H1 (cell line): ENCODE results near the gene CXXC5. TPM values are rescaled to one million over a fixed set of nuclear protein-coding genes. Genes with fewer than 3 reads are reported as not detected.
A peak's percentile ranks its signal among the peaks of the same experiment; 100 is the strongest.

Source experiments
- CTCF ChIA-PET: fragments of 300-600 bp; sonication (Branson Sonifier 250); formaldehyde crosslinking; loops from one replicate; lab custom pipeline; 2021; ENCODE audit not compliant: partially characterized antibody; lab: Charles Lee
- POLR2A ChIA-PET: fragments of 300-600 bp; sonication (Branson Sonifier 250); formaldehyde crosslinking; loops from one replicate; lab custom pipeline; 2021; ENCODE audit warnings: inconsistent platforms; ENCODE audit not compliant: partially characterized antibody; lab: Charles Lee
- DNase-seq, 2 experiments: peaks; one replicate each; pipeline versions ENCODE4 v3.0.0 to v3.0.0-alpha.2; 2010 to 2022; ENCODE audit warnings: low spot score in 2 of 2, low read depth in 1 of 2, mixed read lengths in 1 of 2
- FAIRE-seq: peaks from 2 replicates; lab custom pipeline; 2011; peaks lifted over from hg19 to GRCh38; lab: Jason Lieb, UNC
- H2AFZ ChIP-seq: 2 replicates; pipeline ENCODE4 v1.8.1; 2012; ENCODE audit warnings: low read length, inconsistent platforms
- H2AK5ac ChIP-seq: 2 replicates; pipeline ENCODE4 v1.6.1; 2013; ENCODE audit warnings: low read depth, low read length
- H2BK120ac ChIP-seq: replicated peaks from 2 replicates; pipeline ENCODE3; 2013; ENCODE audit warnings: low read depth, low read length, inconsistent platforms
- H2BK12ac ChIP-seq: 2 replicates; pipeline ENCODE4 v1.6.1; 2013; ENCODE audit warnings: low read depth, low read length
- H2BK15ac ChIP-seq: 2 replicates; pipeline ENCODE4 v1.6.1; 2013; ENCODE audit warnings: low read length
- H2BK20ac ChIP-seq: 2 replicates; pipeline ENCODE4 v1.6.1; 2013; ENCODE audit warnings: low read length
- H2BK5ac ChIP-seq: 2 replicates; pipeline ENCODE4 v1.6.1; 2013; ENCODE audit warnings: low read depth, low read length
- H3K14ac ChIP-seq: 2 replicates; pipeline ENCODE4 v1.6.1; 2013; ENCODE audit warnings: inconsistent platforms; ENCODE audit not compliant: insufficient read length
- H3K18ac ChIP-seq: 2 replicates; pipeline ENCODE4 v1.6.1; 2013; ENCODE audit warnings: low read length; ENCODE audit errors: extremely low read depth
- H3K23ac ChIP-seq: 2 replicates; pipeline ENCODE4 v1.6.1; 2013; ENCODE audit warnings: inconsistent platforms; ENCODE audit not compliant: insufficient read length
- H3K23me2 ChIP-seq: 2 replicates; pipeline ENCODE4 v1.6.1; 2013; ENCODE audit warnings: low read depth, low read length
- H3K27ac ChIP-seq: 2 replicates; pipeline ENCODE4 v1.6.1; 2011; ENCODE audit warnings: low read depth, low read length, inconsistent platforms
- H3K27me3 ChIP-seq, 4 experiments: replicated peaks in 1 of 4; 1 replicate in 1 of 4; 2 replicates in 3 of 4; pipeline versions ENCODE4 v1.6.1 to v1.8.1; 2011 to 2013; ENCODE audit warnings: low read length in 3 of 4, mild to moderate bottlenecking in 3 of 4, inconsistent platforms in 2 of 4, mixed read lengths in 2 of 4, moderate library complexity in 1 of 4; ENCODE audit not compliant: control insufficient read depth in 3 of 4, insufficient read depth in 3 of 4; ENCODE audit errors: extremely low read depth in 1 of 4
- H3K36me3 ChIP-seq, 4 experiments: 2 replicates each; pipeline versions ENCODE4 v1.6.1 to v1.8.1; 2011 to 2013; ENCODE audit warnings: mild to moderate bottlenecking in 4 of 4, low read length in 3 of 4, moderate library complexity in 2 of 4, control low read depth in 1 of 4, inconsistent platforms in 1 of 4; ENCODE audit not compliant: insufficient read depth in 4 of 4, control insufficient read depth in 2 of 4
- H3K4ac ChIP-seq: replicated peaks from 2 replicates; pipeline ENCODE3; 2013; ENCODE audit warnings: low read length, low read depth, mixed read lengths, inconsistent platforms; ENCODE audit not compliant: insufficient read length
- H3K4me1 ChIP-seq, 4 experiments: replicated peaks in 1 of 4; 1 replicate in 1 of 4; 2 replicates in 3 of 4; pipeline versions ENCODE4 v1.6.1 to v1.8.1; 2011 to 2013; ENCODE audit warnings: low read length in 3 of 4, inconsistent platforms in 2 of 4, mixed read lengths in 1 of 4; ENCODE audit not compliant: insufficient read depth in 4 of 4, control insufficient read depth in 3 of 4
- H3K4me2 ChIP-seq, 2 experiments: 2 replicates each; pipeline versions ENCODE4 v1.6.1 to v1.8.1; 2011 to 2013; ENCODE audit warnings: low read depth in 2 of 2, low read length in 2 of 2, control low read depth in 1 of 2, inconsistent platforms in 1 of 2, mild to moderate bottlenecking in 1 of 2; ENCODE audit not compliant: insufficient read depth in 1 of 2
- H3K4me3 ChIP-seq, 4 experiments: fragments of 200-600, 300-600 bp in 1 of 4; sonication (generic), shearing (Covaris generic), sonication (Bioruptor Twin) in 1 of 4; 2 replicates each; pipeline versions ENCODE4 v1.5.1 to v1.8.1; 2011 to 2016; ENCODE audit warnings: low read length in 4 of 4, low read depth in 3 of 4, control low read depth in 2 of 4, inconsistent platforms in 2 of 4, mild to moderate bottlenecking in 2 of 4, mixed read lengths in 1 of 4, moderate library complexity in 1 of 4; ENCODE audit not compliant: insufficient read depth in 2 of 4; ENCODE audit errors: extremely low read depth in 1 of 4
- H3K56ac ChIP-seq: replicated peaks from 2 replicates; pipeline ENCODE3; 2013; ENCODE audit warnings: low read depth, mild to moderate bottlenecking, mixed read lengths, low read length, inconsistent platforms; ENCODE audit not compliant: insufficient read length
- H3K79me1 ChIP-seq: 2 replicates; pipeline ENCODE4 v1.6.1; 2013; ENCODE audit warnings: low read depth, low read length, control low read depth
- H3K79me2 ChIP-seq, 2 experiments: 2 replicates each; pipeline versions ENCODE4 v1.6.1 to v1.8.1; 2012 to 2013; ENCODE audit warnings: low read length in 2 of 2, mild to moderate bottlenecking in 2 of 2, inconsistent platforms in 1 of 2; ENCODE audit not compliant: insufficient read depth in 2 of 2, control insufficient read depth in 1 of 2
- H3K9ac ChIP-seq, 4 experiments: replicated peaks in 1 of 4; 1 replicate in 1 of 4; 2 replicates in 3 of 4; pipeline versions ENCODE4 v1.6.1 to v1.8.1; 2011 to 2013; ENCODE audit warnings: low read depth in 3 of 4, low read length in 3 of 4, control low read depth in 2 of 4, mild to moderate bottlenecking in 2 of 4, moderate library complexity in 2 of 4, inconsistent platforms in 1 of 4; ENCODE audit errors: extremely low read depth in 1 of 4
- H3K9me3 ChIP-seq, 2 experiments: 2 replicates each; pipeline versions ENCODE4 v1.6.1 to v1.8.1; 2012 to 2013; ENCODE audit warnings: mild to moderate bottlenecking in 2 of 2, moderate library complexity in 2 of 2, control low read depth in 1 of 2, inconsistent platforms in 1 of 2, low read depth in 1 of 2, low read length in 1 of 2, mixed read lengths in 1 of 2; ENCODE audit not compliant: insufficient read depth in 2 of 2
- H4K20me1 ChIP-seq, 2 experiments: replicated peaks in 1 of 2; 2 replicates each; pipeline versions ENCODE3 to v1.8.1; 2011 to 2013; ENCODE audit warnings: inconsistent platforms in 2 of 2, low read length in 2 of 2, mild to moderate bottlenecking in 1 of 2; ENCODE audit not compliant: insufficient read depth in 2 of 2, control insufficient read depth in 1 of 2
- H4K5ac ChIP-seq: 2 replicates; pipeline ENCODE4 v1.6.1; 2013; ENCODE audit warnings: low read length, low read depth, mixed read lengths, inconsistent platforms; ENCODE audit not compliant: insufficient read length
- H4K8ac ChIP-seq: 2 replicates; pipeline ENCODE4 v1.8.0; 2013; ENCODE audit warnings: mild to moderate bottlenecking, moderate library complexity, low read length, inconsistent platforms; ENCODE audit not compliant: insufficient read depth; ENCODE audit errors: extremely low read depth
- H4K91ac ChIP-seq: replicated peaks from 2 replicates; pipeline ENCODE3; 2013; ENCODE audit warnings: low read length, mixed read lengths, inconsistent platforms; ENCODE audit not compliant: insufficient read length
- EP300 ChIP-seq, 2 experiments: IDR thresholded peaks; 1 replicate in 1 of 2; 2 replicates in 1 of 2; pipeline ENCODE4 v1.6.1; 2011 to 2012; ENCODE audit warnings: low read depth in 2 of 2, low read length in 2 of 2, mild to moderate bottlenecking in 2 of 2, borderline replicate concordance in 1 of 2, inconsistent platforms in 1 of 2, moderate library complexity in 1 of 2
- GTF2F1 ChIP-seq: IDR thresholded peaks from 2 replicates; pipeline ENCODE4 v1.6.1; 2012; ENCODE audit warnings: low read depth, low read length, improper control_type of control experiment, borderline replicate concordance
- HDAC2 ChIP-seq, 2 experiments: fragments of 300-600 bp in 1 of 2; sonication (generic) in 1 of 2; IDR thresholded peaks; 2 replicates each; pipeline ENCODE4 v1.6.1; 2011 to 2012; ENCODE audit warnings: low read depth in 2 of 2, low read length in 2 of 2, mild to moderate bottlenecking in 2 of 2, moderate library complexity in 2 of 2, borderline replicate concordance in 1 of 2, inconsistent platforms in 1 of 2
- WGBS, 2 experiments: shearing (Covaris generic) in 1 of 2; methylation state at CpG; one replicate each; pipeline versions ENCODE4 v1.1.6 to v1.1.7; 2013 to 2015; ENCODE audit warnings: low lambda C conversion rate in 2 of 2, mixed read lengths in 2 of 2, inconsistent platforms in 1 of 2, low coverage in 1 of 2, missing lambda C conversion rate in 1 of 2; ENCODE audit not compliant: insufficient replicate concordance in 2 of 2, insufficient coverage in 1 of 2, insufficient read length in 1 of 2; ENCODE audit errors: extremely low coverage in 1 of 2, missing lambda C conversion rate in 1 of 2; 5-methylcytosine and 5-hydroxymethylcytosine counted together
- polyA plus RNA-seq, 7 experiments: library from polyadenylated mRNA; depleted of rRNA in 3 of 7; stranded (reverse) in 5 of 7; unstranded in 2 of 7; fragments of >200 nt in 5 of 7; fragments of 200-250 nt in 2 of 7; gene quantifications; 1 replicate in 5 of 7; 2 replicates in 1 of 7; 4 replicates in 1 of 7; pipeline versions ENCODE4 v1.2.1 to v1.2.3, GENCODE V29; 2011 to 2013; ENCODE audit warnings: missing spikeins in 2 of 7, mixed read lengths in 2 of 7
- total RNA-seq: library from RNA; stranded (reverse); fragmentation: NEBNext Ultra II Directional; extraction: Animal tissue kit (Norgen Biotek cat#: 25700); gene quantifications from 2 replicates; pipeline ENCODE4 v1.2.1, GENCODE V29; 2021

CXXC5 gene
- total and polyA plus RNA-seq, 2 of the 8 experiments (the other 6 are each of a cell fraction or from before 2014, with no cell fraction given), result 61.4 to 74.0 TPM

- Histone ChIP-seq H3K23me2 (peaks cover 9% of the 10 kb centered on the region; the same call in 1 of the 2 replicates), H2BK5ac (no peak overlapping the region), H3K79me1 (no peaks in the 10 kb centered on the region), H3K23ac (no peak overlapping the region), H2AK5ac (peak overlapping the region; percentile 32; the same call in 1 of the 2 replicates), H3K36me3 (no peaks in the 10 kb centered on the region), H3K4me1 (peaks cover 13 to 39% (median 29%) of the 10 kb centered on the region in 4 experiments), H4K20me1 (no peaks in the 10 kb centered on the region), H3K18ac (no peak overlapping the region), H4K8ac (no peak overlapping the region), H3K4me3 (no peak overlapping the region), H3K79me2 (no peaks in the 10 kb centered on the region), H3K27ac (no peak overlapping the region), H3K14ac (no peak overlapping the region), H3K56ac (no peak overlapping the region), H4K5ac (no peak overlapping the region), H3K4me2 (no peak overlapping the region), H4K91ac (no peak overlapping the region), H3K9me3 (no peaks in the 10 kb centered on the region), H2AFZ (no peak overlapping the region), H3K27me3 (peaks cover 0 to 3% (median 0%) of the 10 kb centered on the region in 4 experiments; a peak in 3 of 7 replicates), H2BK15ac (peak overlapping the region; percentile 36; the same call in 1 of the 2 replicates), H2BK120ac (no peak overlapping the region), H2BK12ac (peak overlapping the region; percentile 97; the same call in 1 of the 2 replicates), H2BK20ac (peak overlapping the region; percentile 92; the same call in 1 of the 2 replicates), H3K4ac (no peak overlapping the region), H3K9ac (no peak overlapping the region)
- no peak for TF ChIP-seq GTF2F1
- TF ChIP-seq HDAC2 (IDR thresholded peaks at IDR 0.05; ENCODE audit: borderline replicate concordance in 1 of 2, low read depth in 2 of 2, low read length in 2 of 2), result no peak
- no peak for TF ChIP-seq EP300 (IDR thresholded peaks at IDR 0.05; ENCODE audit: borderline replicate concordance in 1 of 2, low read depth in 2 of 2, low read length in 2 of 2)
- POLR2A ChIA-PET, result interaction anchor here (7.7 kb wide), 1 partner anchor 6 kb away, joined by 136 read pairs; no protein-coding TSS in a partner anchor
- DNase-seq (no peak), FAIRE-seq (no peak)
- CTCF ChIA-PET, result interaction anchor here (1.7 to 8.4 kb wide), 4 partner anchors 17 to 69 kb away, joined by 6 to 141 read pairs (median 19); no protein-coding TSS in a partner anchor
- WGBS, 2 experiments, result 92% methylated on average over 4 of the region's 4 CpGs; no CpG with 5 or more reads in 1 of the 2 experiments
These were observed 56.6 kb downstream of the CXXC5 start for GRCh38 chr5:139704748-139705147.
